Measurements from ENCODE around the gene SEC61B. TPM values are rescaled to one million over a fixed set of nuclear protein-coding genes. Genes with fewer than 3 reads are reported as not detected.

SEC61B gene
- 146 TPM for total RNA-seq
- long read RNA-seq, transcript SEC61B-201 (4 exons, 545 nt): major isoform, 16 of 23 reads
- long read RNA-seq, partial matches to known transcripts: 3 of 23 reads
- long read RNA-seq, other reads (novel, unspliced or antisense): 2 of 23 reads

DNA sequence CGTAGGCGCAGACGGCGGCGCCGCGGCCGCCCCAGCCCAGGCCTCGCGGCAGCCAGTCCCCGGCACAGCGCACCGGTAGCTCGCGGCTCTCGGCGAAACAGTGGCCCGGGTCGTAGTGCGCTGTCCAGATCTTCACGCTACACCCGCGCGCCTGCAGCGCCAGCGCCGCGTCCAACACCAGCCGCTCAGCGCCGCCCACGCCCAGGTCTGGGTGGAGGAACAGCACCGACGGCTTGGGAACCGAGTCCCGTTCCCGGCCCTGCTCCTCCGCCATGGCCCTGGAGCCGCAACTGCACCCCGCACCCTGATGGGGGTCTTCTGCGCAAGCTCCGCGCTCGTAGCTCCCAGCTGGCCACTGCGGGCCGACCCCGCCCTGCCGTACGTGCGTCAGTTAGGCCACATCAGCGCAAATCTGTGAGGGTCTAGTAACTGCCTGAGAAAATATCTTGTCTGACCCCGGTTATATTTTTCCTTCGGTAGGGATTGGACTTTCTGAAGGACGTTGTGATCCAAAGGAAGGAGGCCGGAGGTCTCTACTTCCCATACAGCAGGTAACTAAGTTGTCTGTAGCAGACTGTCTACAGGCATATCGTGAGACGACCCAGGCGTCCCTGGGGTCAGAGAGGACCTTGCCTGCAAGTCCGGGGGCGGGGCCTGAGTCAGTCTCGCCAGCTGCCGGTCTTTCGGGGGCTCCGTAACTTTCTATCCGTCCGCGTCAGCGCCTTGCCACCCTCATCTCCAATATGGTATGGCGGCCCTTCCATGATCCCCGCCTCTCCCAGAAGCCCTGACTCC lies at the start of gene SEC61B, which contains the start of gene ALG2:
TSS of gene SEC61B (plus strand) at position 662 of the 795 bp plus-strand sequence. CDS start at position 744, 82 bp downstream.
TSS of gene ALG2 (minus strand) at position 322 of the 795 bp plus-strand sequence. CDS start at position 274, 48 bp downstream.
- peak; percentile 96 for DNase-seq (ENCODE audit: low spot score)

DNA sequence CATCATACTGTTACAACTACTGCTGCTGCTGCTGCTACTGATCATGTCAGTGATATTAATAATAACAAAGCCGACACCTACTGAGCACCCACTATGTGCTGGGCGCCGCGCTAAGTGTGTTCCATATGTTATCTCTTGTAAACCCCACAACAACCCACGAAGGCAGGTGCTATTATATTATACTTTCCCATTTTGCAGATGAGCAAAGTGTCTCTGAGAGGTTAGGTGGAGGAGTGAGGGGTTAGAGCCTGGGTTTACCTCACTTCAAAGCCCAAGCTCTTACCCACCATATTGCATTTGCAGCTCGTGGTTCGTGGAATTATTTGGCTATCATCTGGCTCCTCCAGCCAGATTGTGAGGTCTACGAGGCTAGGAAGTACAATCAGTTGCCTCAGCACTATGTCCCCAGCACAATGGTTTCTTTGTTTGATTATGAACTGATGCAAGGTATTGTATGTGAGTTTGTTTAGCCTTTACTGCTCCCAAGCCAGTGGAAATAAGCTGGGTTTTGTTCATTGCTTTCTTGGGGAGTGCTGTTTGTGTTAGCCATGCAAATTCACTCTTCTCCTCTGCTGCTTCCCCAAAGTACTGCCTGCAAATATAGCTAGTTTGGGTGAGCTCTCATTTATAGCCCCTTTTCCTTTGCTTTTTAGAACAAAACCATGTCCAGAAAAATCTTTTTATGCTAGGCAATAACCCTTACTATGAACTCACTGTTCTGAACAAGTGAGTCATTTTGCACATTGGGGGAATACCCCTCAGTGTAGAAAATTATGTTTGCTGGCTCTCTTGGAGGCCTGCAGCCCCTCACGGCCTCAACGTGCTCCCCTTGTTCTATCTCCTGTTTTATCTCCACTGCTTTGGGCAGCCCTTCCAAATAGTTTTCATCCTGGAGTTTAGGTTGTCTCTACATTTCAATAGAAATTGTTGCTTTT lies 48.2 kb upstream of the SEC61B start:
- DNase-seq (ENCODE audit: low spot score): no peak

- DNase-seq (ENCODE audit: low spot score): no peak
These were observed 45.5 kb upstream of the SEC61B start for GRCh38 chr9:99176527-99177013.

DNA sequence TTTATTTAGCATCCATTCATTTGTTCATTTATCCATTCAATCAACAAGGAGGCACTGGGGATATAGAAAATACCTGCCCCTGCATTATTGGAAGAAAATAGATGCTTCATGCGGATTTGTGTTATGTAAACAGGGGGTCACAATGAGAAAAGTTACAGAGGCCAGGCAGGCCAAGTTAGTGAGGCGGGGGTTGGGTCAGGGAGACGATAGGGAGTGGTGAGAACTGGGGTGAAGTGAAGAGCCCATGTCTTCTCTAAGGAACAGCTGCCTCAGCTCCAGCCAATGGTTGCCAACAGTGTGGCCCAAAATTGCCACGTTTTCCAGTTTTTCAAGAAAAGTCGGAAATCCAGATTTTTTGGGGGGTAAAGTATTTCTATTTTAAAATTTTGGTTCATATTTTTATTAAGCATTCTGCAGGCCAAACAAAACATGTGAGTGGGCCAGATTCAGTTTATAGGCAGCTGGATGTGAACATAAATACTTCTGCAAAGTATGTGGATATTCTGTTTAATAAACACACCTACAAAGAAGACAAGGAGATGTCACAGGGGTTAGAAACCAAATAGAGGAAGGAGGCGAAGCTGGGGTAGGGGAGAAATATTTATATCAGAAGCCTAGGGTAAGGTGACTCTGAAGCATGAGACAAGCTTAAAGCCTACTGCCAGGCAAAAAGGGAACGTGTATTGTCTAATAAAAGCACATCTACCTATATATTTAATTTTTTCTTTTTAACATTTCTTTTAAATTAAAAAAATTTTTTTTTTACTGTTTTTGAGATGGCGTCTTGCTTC lies 44.3 kb upstream of the SEC61B start:
- no peak for DNase-seq (ENCODE audit: low spot score)

GRCh38 chr9:99178912-99179872 lies 42.9 kb upstream of the SEC61B start:
- no peak for DNase-seq (ENCODE audit: low spot score)

- DNase-seq (ENCODE audit: low spot score): no peak
These were observed 41.9 kb upstream of the SEC61B start for GRCh38 chr9:99180199-99180598.

GRCh38 chr9:99180662-99181061 lies 41.4 kb upstream of the SEC61B start:
- DNase-seq (ENCODE audit: low spot score): no peak

- no peak for DNase-seq (ENCODE audit: low spot score)
These were observed 40.9 kb upstream of the SEC61B start for GRCh38 chr9:99181206-99181605.

DNA sequence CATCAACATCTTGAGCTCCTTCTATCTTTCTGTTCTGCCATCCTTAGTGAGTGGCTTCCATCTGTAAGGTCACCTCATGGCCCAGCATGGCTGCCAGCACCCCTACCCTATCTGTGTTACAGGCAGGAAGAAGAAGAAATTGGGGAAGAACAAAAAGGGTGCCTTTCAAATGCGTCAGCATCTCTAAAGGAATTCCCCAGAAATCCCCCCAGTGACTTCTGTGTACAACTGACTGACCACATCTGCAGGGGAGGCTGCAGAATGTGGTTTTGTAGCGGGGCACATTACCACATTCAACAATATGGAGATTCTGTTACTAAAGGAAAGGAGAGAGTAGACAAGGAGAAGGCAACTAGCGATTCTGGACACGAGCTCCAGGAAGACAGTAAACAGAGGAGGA lies 40.5 kb upstream of the SEC61B start:
- DNase-seq (ENCODE audit: low spot score): no peak

- DNase-seq (ENCODE audit: low spot score): no peak
These were observed 39.7 kb upstream of the SEC61B start for GRCh38 chr9:99182356-99182755.

DNA sequence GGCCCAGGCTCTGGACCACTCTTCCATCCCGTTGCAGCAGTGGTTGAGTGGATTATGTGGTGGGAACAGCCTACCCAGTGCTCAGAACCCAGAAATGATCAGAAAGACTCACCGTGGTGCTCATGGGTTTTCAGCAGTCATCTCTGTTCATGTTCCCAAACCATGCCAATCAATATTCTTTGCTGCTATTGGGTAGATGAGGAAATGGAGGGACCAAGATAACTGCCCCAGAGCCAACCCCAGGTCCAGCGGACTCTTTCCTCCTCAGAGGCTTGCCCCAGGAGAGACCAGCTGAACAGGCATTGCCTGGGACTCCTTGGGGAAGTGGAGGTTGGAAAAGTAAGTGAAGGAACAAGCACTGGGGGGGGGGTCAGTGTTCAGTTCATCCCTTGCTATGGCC lies 38.5 kb upstream of the SEC61B start:
- DNase-seq (ENCODE audit: low spot score): no peak

GRCh38 chr9:99184110-99184474 lies 38.0 kb upstream of the SEC61B start:
- no peak for DNase-seq (ENCODE audit: low spot score)

DNA sequence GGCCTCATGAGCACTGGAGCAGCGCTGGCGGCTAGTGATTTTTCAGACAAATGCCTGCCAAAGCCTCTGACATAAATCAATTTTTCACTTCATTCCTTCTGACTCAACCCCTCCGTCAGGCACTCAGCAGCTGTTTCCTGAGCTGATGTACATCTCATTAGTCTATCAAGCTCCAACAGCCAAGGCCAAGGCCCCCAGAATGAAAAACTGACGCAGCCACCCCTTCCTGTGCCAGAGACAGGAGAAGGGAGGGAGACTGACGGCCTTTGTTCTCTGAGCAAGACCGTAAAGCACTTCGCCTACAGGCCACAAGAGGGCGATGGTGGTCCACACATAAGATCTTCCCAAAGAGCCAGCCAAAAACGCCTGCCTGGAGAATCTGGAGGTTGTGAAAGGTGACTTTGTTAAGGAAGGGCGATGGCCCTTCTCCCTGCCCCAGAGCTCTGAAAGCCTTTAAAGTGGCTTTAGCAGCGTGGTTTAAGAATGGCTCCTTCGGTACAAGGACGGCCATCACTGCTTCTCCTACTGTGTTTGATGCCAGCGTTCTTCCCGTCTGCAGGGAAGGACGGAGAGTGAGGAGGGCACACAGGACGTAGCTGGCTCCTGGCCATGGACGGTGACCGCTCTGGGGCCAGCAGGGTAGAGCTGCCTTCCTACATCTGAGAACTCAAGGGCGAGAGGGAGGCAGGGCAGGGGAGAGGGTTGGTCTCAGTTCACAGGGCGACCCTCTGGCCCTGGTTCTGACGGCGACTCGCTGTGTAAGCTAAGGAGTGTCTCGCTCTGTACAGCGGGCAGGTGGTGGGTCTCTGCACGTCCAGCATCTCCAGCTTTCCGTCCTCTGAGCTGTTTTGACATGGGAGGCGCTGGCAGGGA lies 37.4 kb upstream of the SEC61B start:
- no peak for DNase-seq (ENCODE audit: low spot score)

DNA sequence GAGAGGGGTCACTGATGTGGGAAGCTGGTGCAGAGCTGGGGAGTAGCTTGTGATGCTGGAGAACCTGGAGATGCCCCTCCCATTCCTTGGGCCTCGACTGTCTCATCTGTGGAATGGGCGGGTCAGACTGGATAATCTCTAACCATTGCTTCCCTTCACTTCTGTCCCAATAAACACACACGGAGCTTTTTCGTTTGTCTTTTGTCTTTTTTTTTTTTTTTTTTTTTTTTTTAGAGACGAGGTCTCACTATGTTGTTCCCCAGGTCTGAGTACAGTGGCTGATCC lies 36.8 kb upstream of the SEC61B start:
- no peak for DNase-seq (ENCODE audit: low spot score)

DNA sequence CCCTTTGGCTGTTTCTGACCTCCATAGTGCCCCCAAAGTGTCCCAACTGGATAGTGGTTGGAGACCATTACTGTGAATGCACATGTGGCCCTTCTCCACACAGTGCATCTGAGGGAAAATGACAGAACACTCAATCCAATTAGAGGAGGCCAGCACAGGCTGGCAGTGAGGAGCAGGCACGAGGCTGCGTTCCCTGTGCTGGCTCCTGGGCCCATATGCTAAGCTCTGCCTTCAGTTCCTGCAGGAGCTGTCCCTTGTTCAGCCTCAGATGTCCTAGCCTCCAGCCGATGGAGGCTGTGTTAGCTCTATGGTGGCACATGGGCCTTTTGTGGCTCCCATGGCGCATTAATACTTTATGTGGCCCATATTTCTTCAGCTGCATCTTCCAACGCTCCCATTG lies 36.1 kb upstream of the SEC61B start:
- DNase-seq (ENCODE audit: low spot score): no peak

GRCh38 chr9:99187311-99187710 lies 34.8 kb upstream of the SEC61B start:
- DNase-seq (ENCODE audit: low spot score): no peak

DNA sequence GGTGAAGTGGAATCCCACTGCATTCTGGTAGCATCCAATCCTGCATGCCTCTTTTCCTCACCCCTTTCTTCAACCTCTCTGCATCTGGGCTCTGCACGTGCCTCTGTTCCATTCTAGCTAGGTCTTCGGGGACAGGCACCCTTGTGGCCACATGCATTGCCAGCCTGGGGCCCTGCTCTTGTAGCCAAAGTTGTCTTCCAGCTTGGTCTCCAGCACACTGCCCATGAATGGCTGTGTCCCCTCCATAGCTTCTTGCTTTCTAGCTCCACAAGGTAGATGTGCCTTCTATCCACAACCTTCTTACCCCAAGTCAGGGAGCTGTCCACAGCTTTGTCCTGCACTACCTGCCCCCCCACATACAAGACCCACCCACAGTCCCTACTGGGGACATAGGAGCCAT lies 32.9 kb upstream of the SEC61B start:
- no peak for DNase-seq (ENCODE audit: low spot score)

GRCh38 chr9:99189887-99190596 lies 32.0 kb upstream of the SEC61B start:
- no peak for DNase-seq (ENCODE audit: low spot score)

Data from mesenteric fat pad (tissue), 1 donor.